A549 (cell line): Measurements from ENCODE around the gene NOS2.

Source experiments
- CHD4 ChIP-seq: fragments of 200-600 bp; sonication (generic); IDR thresholded peaks from 2 replicates; pipeline ENCODE4 v1.6.1; 2016; ENCODE audit warnings: antibody characterized with exemption, mild to moderate bottlenecking, borderline replicate concordance
- CTCF ChIP-seq: fragments of >200 bp; sonication (Bioruptor Twin); formaldehyde crosslinking; IDR thresholded peaks from 3 replicates; pipeline ENCODE4 v1.5.1; 2016
- FOSB ChIP-seq: fragments of 250-450 bp; sonication (Bioruptor Pico); IDR thresholded peaks from 2 replicates; pipeline ENCODE4 v1.5.0; 2020; ENCODE audit warnings: mild to moderate bottlenecking, moderate library complexity
- JUN ChIP-seq, 2 experiments: fragments of >200 bp; sonication (Bioruptor Twin); formaldehyde crosslinking; IDR thresholded peaks; 2 replicates in 1 of 2; 3 replicates in 1 of 2; pipeline ENCODE4 v1.6.1; 2016 to 2017
- MAX ChIP-seq: IDR thresholded peaks from 2 replicates; pipeline ENCODE4 v1.6.1; 2012
- PBX3 ChIP-seq: IDR thresholded peaks from 2 replicates; pipeline ENCODE4 v1.6.1; 2012
- RFX5 ChIP-seq: fragments of 450-650 bp; IDR thresholded peaks from 2 replicates; pipeline ENCODE4 v1.7.1; 2014; ENCODE audit warnings: antibody characterized with exemption, mild to moderate bottlenecking, moderate library complexity

GRCh38 chr17:27780092-27780827 lies 20.1 kb downstream of the NOS2 start:
- TF ChIP-seq CTCF: no peak
- no peak for TF ChIP-seq RFX5
- no peak for TF ChIP-seq FOSB (CRISPR knock-in tag)
- TF ChIP-seq JUN (IDR thresholded peaks at IDR 0.05): no peak
- no peak for TF ChIP-seq CHD4
- no peak for TF ChIP-seq PBX3
- TF ChIP-seq MAX: no peak
